GM23248 (cell line): ENCODE measurements around the gene EFCAB8. TPM values are rescaled to one million over a fixed set of nuclear protein-coding genes. Genes with fewer than 3 reads are reported as not detected.

Experiments used
- DNase-seq: peaks from one replicate; pipeline ENCODE4 v3.0.0-alpha.2; 2015
- H2AFZ ChIP-seq: fragments of 200-600 bp; sonication (generic); 2 replicates; pipeline ENCODE4 v1.6.1; 2016; ENCODE audit warnings: antibody characterized with exemption
- H3F3A ChIP-seq: fragments of 200-600 bp; sonication (generic); 2 replicates; pipeline ENCODE4 v1.6.1; 2016; ENCODE audit warnings: mild to moderate bottlenecking, antibody characterized with exemption, mixed run types; ENCODE audit not compliant: insufficient read depth
- H3K27ac ChIP-seq: fragments of 200-600 bp; sonication (generic); 2 replicates; pipeline ENCODE4 v1.5.1; 2016; ENCODE audit warnings: mild to moderate bottlenecking
- H3K27me3 ChIP-seq: fragments of 200-600 bp; sonication (generic); replicated peaks from 2 replicates; pipeline ENCODE4 v1.6.1; 2016; ENCODE audit warnings: mild to moderate bottlenecking; ENCODE audit not compliant: insufficient read depth
- H3K36me3 ChIP-seq: fragments of 200-600 bp; sonication (generic); 2 replicates; pipeline ENCODE4 v1.6.1; 2016; ENCODE audit warnings: low read depth, mild to moderate bottlenecking
- H3K4me1 ChIP-seq: fragments of 200-600 bp; sonication (generic); 2 replicates; pipeline ENCODE4 v1.6.1; 2016; ENCODE audit warnings: mild to moderate bottlenecking; ENCODE audit not compliant: insufficient read depth
- H3K4me2 ChIP-seq: fragments of 200-600 bp; sonication (generic); one replicate; pipeline ENCODE4 v1.6.1; 2016; ENCODE audit warnings: mild to moderate bottlenecking; ENCODE audit not compliant: unreplicated experiment
- H3K4me3 ChIP-seq: fragments of 200-600 bp; sonication (generic); 2 replicates; pipeline ENCODE4 v1.5.1; 2016; ENCODE audit warnings: mild to moderate bottlenecking
- H3K79me2 ChIP-seq: fragments of 200-600 bp; sonication (generic); 2 replicates; pipeline ENCODE4 v1.6.1; 2016; ENCODE audit warnings: mild to moderate bottlenecking; ENCODE audit not compliant: insufficient read depth
- H3K9ac ChIP-seq: fragments of 200-600 bp; sonication (generic); 2 replicates; pipeline ENCODE4 v1.6.1; 2016; ENCODE audit warnings: mild to moderate bottlenecking
- H3K9me2 ChIP-seq: fragments of 200-600 bp; sonication (generic); 2 replicates; pipeline ENCODE4 v1.6.1; 2016; ENCODE audit warnings: mixed run types, mild to moderate bottlenecking, moderate library complexity; ENCODE audit not compliant: insufficient read depth
- H3K9me3 ChIP-seq: fragments of 200-600 bp; sonication (generic); one replicate; pipeline ENCODE4 v1.6.1; 2017; ENCODE audit warnings: low read depth
- H4K20me1 ChIP-seq: fragments of 200-600 bp; sonication (generic); 2 replicates; pipeline ENCODE4 v1.6.0; 2016; ENCODE audit not compliant: insufficient read depth
- EZH2 ChIP-seq: fragments of 200-600 bp; sonication (generic); IDR thresholded peaks from 2 replicates; pipeline ENCODE4 v1.6.1; 2018; ENCODE audit warnings: antibody characterized with exemption, mild to moderate bottlenecking; ENCODE audit not compliant: insufficient read depth, poor library complexity, severe bottlenecking
- EZH2phosphoT487 ChIP-seq: fragments of 200-600 bp; sonication (generic); IDR thresholded peaks from 2 replicates; pipeline ENCODE4 v1.6.1; 2018; ENCODE audit warnings: antibody characterized with exemption, moderate library complexity, mild to moderate bottlenecking, low read depth; ENCODE audit not compliant: insufficient read depth
- WGBS, 2 experiments: methylation state at CpG; one replicate each; pipeline ENCODE4 v1.1.6; 2015 to 2017; ENCODE audit warnings: low lambda C conversion rate in 2 of 2, low coverage in 1 of 2; ENCODE audit errors: missing lambda C conversion rate in 2 of 2; 5-methylcytosine and 5-hydroxymethylcytosine counted together
- in situ Hi-C: fragments of 300-500 bp; cut with MboI; formaldehyde crosslinking; loops from 2 replicates; pipeline ENCODE4 v1.15.0; 2020
- polyA plus RNA-seq: library from polyadenylated mRNA; unstranded; fragments of >200 nt; fragmentation: Nextera tagmentation; extraction: Ambion mirVana; gene quantifications from 2 replicates; pipeline ENCODE4 v1.2.1, GENCODE V29; 2016
- total RNA-seq: library from RNA; depleted of rRNA; stranded (reverse); fragments of >200 nt; shearing (Covaris generic); gene quantifications from 2 replicates; pipeline ENCODE4 v1.2.3, GENCODE V29; 2014

The EFCAB8 gene
- total and polyA plus RNA-seq, 2 experiments from 2014 or later = not detected

GRCh38 chr20:32848846-32849245, 9.9 kb upstream of the EFCAB8 start:
- peaks cover 9% of the 10 kb centered on the region; the same call in 1 of the 2 replicates for H3K4me1 ChIP-seq
- peaks cover 6% of the 10 kb centered on the region; the same call in 1 of the 2 replicates for H3F3A ChIP-seq
- H3K79me2 ChIP-seq = peaks cover 47% of the 10 kb centered on the region
- H3K4me2 ChIP-seq = no peak overlapping the region
- no peaks in the 10 kb centered on the region for H3K9me2 ChIP-seq
- in situ Hi-C loops = no loop called here
- peaks cover 54% of the 10 kb centered on the region for H3K36me3 ChIP-seq
- 97 to 98% methylated on average over 6 of the region's 6 CpGs for whole genome bisulfite sequencing, 2 experiments
- H3K9me3 ChIP-seq = no peaks in the 10 kb centered on the region
- no peak for DNase-seq
- H3K4me3 ChIP-seq = no peak overlapping the region
- H3K9ac ChIP-seq = no peak overlapping the region
- H3K27ac ChIP-seq = no peak overlapping the region
- H3K27me3 ChIP-seq = no peaks in the 10 kb centered on the region
- TF ChIP-seq EZH2 = no peak
- no peak for TF ChIP-seq EZH2phosphoT487
- no peaks in the 10 kb centered on the region for H4K20me1 ChIP-seq
- H2AFZ ChIP-seq = no peak overlapping the region

GRCh38 chr20:32849577-32849976, 9.1 kb upstream of the EFCAB8 start:
- no peak overlapping the region for H3K4me2 ChIP-seq
- no peak overlapping the region for H2AFZ ChIP-seq
- no peaks in the 10 kb centered on the region for H3K9me2 ChIP-seq
- in situ Hi-C loops = no loop called here
- H3K9ac ChIP-seq = no peak overlapping the region
- no peak for DNase-seq
- H3K4me3 ChIP-seq = no peak overlapping the region
- H3K79me2 ChIP-seq = peaks cover 39% of the 10 kb centered on the region
- peaks cover 6% of the 10 kb centered on the region; the same call in 1 of the 2 replicates for H3F3A ChIP-seq
- no peaks in the 10 kb centered on the region for H3K9me3 ChIP-seq
- no peak overlapping the region for H3K27ac ChIP-seq
- WGBS, 2 experiments = 93% methylated on average over 6 of the region's 6 CpGs
- no peaks in the 10 kb centered on the region for H3K27me3 ChIP-seq
- peaks cover 54% of the 10 kb centered on the region for H3K36me3 ChIP-seq
- H3K4me1 ChIP-seq = peaks cover 9% of the 10 kb centered on the region; the same call in 1 of the 2 replicates
- H4K20me1 ChIP-seq = no peaks in the 10 kb centered on the region
- no peak for TF ChIP-seq EZH2
- no peak for TF ChIP-seq EZH2phosphoT487

GRCh38 chr20:32855387-32855786, 3.3 kb upstream of the EFCAB8 start:
- TF ChIP-seq EZH2phosphoT487 = no peak
- 77 to 82% methylated on average over 7 of the region's 7 CpGs for WGBS, 2 experiments
- in situ Hi-C loops = no loop called here

GRCh38 chr20:32858189-32858588, 534 bp upstream of the EFCAB8 start:
- Histone ChIP-seq H3K4me3 (no peak overlapping the region), H3K79me2 (peaks cover 12% of the 10 kb centered on the region; the same call in 1 of the 2 replicates), H3K27me3 (no peaks in the 10 kb centered on the region), H3K9me3 (no peaks in the 10 kb centered on the region), H3K9ac (no peak overlapping the region), H3K27ac (no peak overlapping the region), H3K9me2 (no peaks in the 10 kb centered on the region), H2AFZ (no peak overlapping the region), H3F3A (no peaks in the 10 kb centered on the region), H3K4me1 (no peaks in the 10 kb centered on the region), H3K4me2 (no peak overlapping the region), H3K36me3 (peaks cover 6% of the 10 kb centered on the region; the same call in 1 of the 2 replicates), H4K20me1 (no peaks in the 10 kb centered on the region)
- WGBS, 2 experiments = 95 to 97% methylated on average over 2 of the region's 2 CpGs
- no peak for DNase-seq
- TF ChIP-seq EZH2phosphoT487 (no peak), EZH2 (no peak)
- in situ Hi-C loops = no loop called here

More at GRCh38 chr20:32855387-32855786, 3.3 kb upstream of the EFCAB8 start:
- Histone ChIP-seq H3K27ac (no peak overlapping the region), H2AFZ (no peak overlapping the region), H3K9me2 (no peaks in the 10 kb centered on the region), H3K4me3 (no peak overlapping the region), H4K20me1 (no peaks in the 10 kb centered on the region), H3K79me2 (peaks cover 19% of the 10 kb centered on the region), H3K9me3 (no peaks in the 10 kb centered on the region), H3K4me2 (no peak overlapping the region), H3K36me3 (peaks cover 13% of the 10 kb centered on the region; the same call in 1 of the 2 replicates), H3K4me1 (no peaks in the 10 kb centered on the region), H3K27me3 (no peaks in the 10 kb centered on the region), H3F3A (no peaks in the 10 kb centered on the region), H3K9ac (no peak overlapping the region)
- DNase-seq = no peak

GRCh38 chr20:32861446-32861845, 2.7 kb downstream of the EFCAB8 start:
- Histone ChIP-seq H3K79me2 (no peaks in the 10 kb centered on the region), H4K20me1 (no peaks in the 10 kb centered on the region), H3K9me2 (no peaks in the 10 kb centered on the region), H3K9ac (no peak overlapping the region), H3K36me3 (no peaks in the 10 kb centered on the region), H3K9me3 (no peaks in the 10 kb centered on the region), H3K4me1 (no peaks in the 10 kb centered on the region), H3K27ac (no peak overlapping the region), H2AFZ (no peak overlapping the region), H3K27me3 (no peaks in the 10 kb centered on the region), H3K4me3 (no peak overlapping the region), H3K4me2 (no peak overlapping the region), H3F3A (no peaks in the 10 kb centered on the region)
- in situ Hi-C loops = no loop called here
- 78 to 79% methylated on average over 7 of the region's 7 CpGs for WGBS, 2 experiments
- DNase-seq = no peak
- TF ChIP-seq EZH2phosphoT487 (no peak), EZH2 (no peak)
